PC-3 (cell line): Measurements from ENCODE around the gene LTA. TPM values are rescaled to one million over a fixed set of nuclear protein-coding genes. Genes with fewer than 3 reads are reported as not detected.
A peak's percentile ranks its signal among the peaks of the same experiment; 100 is the strongest.

Source experiments
- ATAC-seq: fragments of 200-7000 bp; cut with Tn5 transposase; 2 replicates; pipeline ENCODE4 v1.9.1; 2020; ENCODE audit warnings: mild to moderate bottlenecking, moderate library complexity
- BruUV-seq: library from RNA; stranded (reverse); fragments of 400-500 nt; replicated peaks from 2 replicates; lab custom pipeline; 2021; lab: Mats Ljungman, UMichigan
- CTCF ChIA-PET: fragments of 300-600 bp; sonication (Branson Sonifier 250); formaldehyde crosslinking; loops from one replicate; lab custom pipeline; 2022; ENCODE audit warnings: antibody characterized with exemption; lab: Charles Lee
- POLR2A ChIA-PET: fragments of 300-600 bp; sonication (Branson Sonifier 250); formaldehyde crosslinking; loops from one replicate; lab custom pipeline; 2022; ENCODE audit warnings: antibody characterized with exemption; ENCODE audit not compliant: unreplicated experiment; lab: Charles Lee
- DNase-seq: peaks from one replicate; pipeline ENCODE4 v3.0.0-alpha.2; 2015
- H2AFZ ChIP-seq: fragments of 300-600 bp; sonication (generic); 2 replicates; pipeline ENCODE4 v1.6.0; 2016; ENCODE audit warnings: antibody characterized with exemption, low read length
- H3F3A ChIP-seq: fragments of 300-600 bp; sonication (generic); one replicate; pipeline ENCODE4 v1.6.0; 2017; ENCODE audit warnings: antibody characterized with exemption, low read length, control low read depth, mild to moderate bottlenecking; ENCODE audit not compliant: unreplicated experiment
- H3K27ac ChIP-seq: fragments of 300-600 bp; sonication (generic); 2 replicates; pipeline ENCODE4 v1.5.1; 2016; ENCODE audit warnings: mild to moderate bottlenecking, low read length
- H3K27me3 ChIP-seq: fragments of 300-600 bp; sonication (generic); 2 replicates; pipeline ENCODE4 v1.6.1; 2016; ENCODE audit warnings: low read length, mixed read lengths
- H3K36me3 ChIP-seq: fragments of 300-600 bp; sonication (generic); 2 replicates; pipeline ENCODE4 v1.6.1; 2016; ENCODE audit warnings: low read depth, mixed run types, low read length, mixed read lengths
- H3K4me1 ChIP-seq: fragments of 300-600 bp; sonication (generic); 2 replicates; pipeline ENCODE4 v1.5.1; 2016; ENCODE audit warnings: low read length; ENCODE audit not compliant: insufficient read depth
- H3K4me2 ChIP-seq: fragments of 300-600 bp; sonication (generic); 2 replicates; pipeline ENCODE4 v1.6.0; 2016; ENCODE audit warnings: low read length
- H3K4me3 ChIP-seq: fragments of 300-600 bp; sonication (generic); 2 replicates; pipeline ENCODE4 v1.5.1; 2016; ENCODE audit warnings: mild to moderate bottlenecking, low read length, mixed read lengths
- H3K79me2 ChIP-seq: fragments of 300-600 bp; sonication (generic); 2 replicates; pipeline ENCODE4 v1.6.1; 2017; ENCODE audit warnings: low read length, mixed read lengths
- H3K9ac ChIP-seq: fragments of 300-600 bp; sonication (generic); 2 replicates; pipeline ENCODE4 v1.6.0; 2016; ENCODE audit warnings: mild to moderate bottlenecking, low read length
- H3K9me2 ChIP-seq: fragments of 300-600 bp; sonication (generic); replicated peaks from 2 replicates; pipeline ENCODE4 v1.6.1; 2016; ENCODE audit warnings: mixed run types, low read length, mixed read lengths
- H3K9me3 ChIP-seq: fragments of 300-600 bp; sonication (generic); 2 replicates; pipeline ENCODE4 v1.6.1; 2016; ENCODE audit warnings: low read length, mixed read lengths
- H4K20me1 ChIP-seq: fragments of 300-600 bp; sonication (generic); 2 replicates; pipeline ENCODE4 v1.6.1; 2016; ENCODE audit warnings: low read length, mixed read lengths
- EZH2 ChIP-seq: fragments of 300-600 bp; sonication (generic); IDR thresholded peaks from one replicate; pipeline ENCODE4 v1.6.1; 2017; ENCODE audit warnings: antibody characterized with exemption, mild to moderate bottlenecking, low read length; ENCODE audit not compliant: unreplicated experiment
- EZH2phosphoT487 ChIP-seq: fragments of 300-600 bp; sonication (generic); IDR thresholded peaks from 2 replicates; pipeline ENCODE4 v1.6.1; 2018; ENCODE audit warnings: mild to moderate bottlenecking, antibody characterized with exemption, low read length, borderline replicate concordance
- intact Hi-C: fragments of 100-400 bp; cut with micrococcal nuclease; formaldehyde crosslinking; loops from 2 replicates; pipeline ENCODE4 v1.9.0; 2023
- total RNA-seq: library from RNA; depleted of rRNA; stranded (reverse); fragments of >200 nt; gene quantifications from 2 replicates; pipeline ENCODE4 v1.2.3, GENCODE V29; 2014
- TF ChIP-seq, protein P1 (sequence below): fragments of 300-600 bp; sonication (generic); conservative IDR thresholded peaks from 2 replicates; pipeline ENCODE4 v1.5.1; 2017; ENCODE audit warnings: antibody characterized with exemption, low read depth, mild to moderate bottlenecking, low read length

The LTA gene
- total RNA-seq, 1 experiment from 2014 or later, result not detected

DNA sequence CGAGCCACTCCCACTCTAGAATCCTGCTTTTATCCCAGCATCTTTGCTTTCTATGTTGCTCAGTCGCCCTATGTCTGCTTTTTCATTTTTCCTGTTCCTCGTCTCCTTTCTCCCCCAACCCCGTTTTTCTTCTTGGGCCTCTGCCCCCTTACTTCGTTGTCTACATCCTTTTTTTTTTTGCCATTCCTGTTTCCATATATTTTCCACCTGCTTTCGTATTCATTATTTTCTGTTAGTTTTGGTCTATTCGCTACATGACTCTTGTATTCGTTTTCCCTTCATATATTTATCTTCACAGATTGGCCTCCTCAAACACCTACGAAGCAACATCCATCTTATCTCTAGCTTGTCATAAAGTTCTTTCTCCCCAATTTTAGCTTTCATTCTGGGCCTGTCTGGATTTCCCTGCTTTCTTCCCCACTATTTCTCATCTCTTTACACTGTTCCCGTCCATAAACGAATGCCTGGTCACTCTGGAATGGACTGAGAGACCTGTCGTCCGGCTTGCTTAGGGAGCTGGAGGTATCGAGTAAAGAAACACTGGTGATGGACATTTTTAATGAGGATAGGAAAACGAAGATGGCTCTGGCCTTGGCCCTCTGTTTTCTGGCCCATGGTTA is 49.3 kb downstream of the LTA start:
- CTCF ChIA-PET, result no interaction called here
- peak overlapping the region; percentile 99 for H3K4me3 ChIP-seq
- intact Hi-C loops, result no loop called here
- no peaks in the 10 kb centered on the region for H3K9me3 ChIP-seq
- H3K9me2 ChIP-seq, result no peaks in the 10 kb centered on the region
- H3K4me1 ChIP-seq, result peaks cover 17% of the 10 kb centered on the region
- peaks cover 52% of the 10 kb centered on the region for H3K79me2 ChIP-seq
- peaks cover 24% of the 10 kb centered on the region for H4K20me1 ChIP-seq
- peak overlapping the region; percentile 79 for H3K27ac ChIP-seq
- no peak for ATAC-seq
- peak overlapping the region; percentile 98 for H3K4me2 ChIP-seq
- peaks cover 30% of the 10 kb centered on the region for H3K36me3 ChIP-seq
- H3K9ac ChIP-seq, result peak overlapping the region; percentile 99
- POLR2A ChIA-PET, result interaction anchor here (0.8 kb wide), 1 partner anchor 30 kb away, joined by 7 read pairs; no protein-coding TSS in a partner anchor
- DNase-seq, result no peak
- H3F3A ChIP-seq, result no peaks in the 10 kb centered on the region
- H3K27me3 ChIP-seq, result no peaks in the 10 kb centered on the region
- TF ChIP-seq EZH2phosphoT487 (no peak), EZH2 (no peak)
- TF ChIP-seq, protein P1, sequence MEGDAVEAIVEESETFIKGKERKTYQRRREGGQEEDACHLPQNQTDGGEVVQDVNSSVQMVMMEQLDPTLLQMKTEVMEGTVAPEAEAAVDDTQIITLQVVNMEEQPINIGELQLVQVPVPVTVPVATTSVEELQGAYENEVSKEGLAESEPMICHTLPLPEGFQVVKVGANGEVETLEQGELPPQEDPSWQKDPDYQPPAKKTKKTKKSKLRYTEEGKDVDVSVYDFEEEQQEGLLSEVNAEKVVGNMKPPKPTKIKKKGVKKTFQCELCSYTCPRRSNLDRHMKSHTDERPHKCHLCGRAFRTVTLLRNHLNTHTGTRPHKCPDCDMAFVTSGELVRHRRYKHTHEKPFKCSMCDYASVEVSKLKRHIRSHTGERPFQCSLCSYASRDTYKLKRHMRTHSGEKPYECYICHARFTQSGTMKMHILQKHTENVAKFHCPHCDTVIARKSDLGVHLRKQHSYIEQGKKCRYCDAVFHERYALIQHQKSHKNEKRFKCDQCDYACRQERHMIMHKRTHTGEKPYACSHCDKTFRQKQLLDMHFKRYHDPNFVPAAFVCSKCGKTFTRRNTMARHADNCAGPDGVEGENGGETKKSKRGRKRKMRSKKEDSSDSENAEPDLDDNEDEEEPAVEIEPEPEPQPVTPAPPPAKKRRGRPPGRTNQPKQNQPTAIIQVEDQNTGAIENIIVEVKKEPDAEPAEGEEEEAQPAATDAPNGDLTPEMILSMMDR, result no peak
- 0 out of 2 replicates have a peak overlapping the region, but pooled peaks have one; percentile 58 for H2AFZ ChIP-seq
- TSS peak; percentile 53 for BruUV-seq

DNA sequence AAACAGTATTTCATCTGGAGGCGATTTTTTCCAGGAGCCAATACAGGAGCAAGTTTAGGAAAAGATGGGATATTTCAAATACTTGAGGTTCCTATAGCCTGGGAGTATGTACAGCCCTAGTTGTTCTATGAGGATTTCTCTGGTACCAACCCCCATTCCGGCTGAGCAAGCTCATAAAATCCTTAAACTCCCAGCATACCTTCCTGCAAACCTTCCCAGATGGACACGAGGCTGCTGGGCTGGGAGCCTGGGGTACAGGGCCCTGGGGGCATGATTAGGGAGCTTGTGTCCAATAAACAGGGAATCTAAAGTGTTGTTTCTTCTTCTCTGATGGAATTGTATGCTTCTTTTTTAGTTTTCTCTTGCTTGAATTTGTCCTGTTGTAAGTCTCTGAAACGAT is 49.9 kb downstream of the LTA start:
- intact Hi-C loops, result no loop called here
- H4K20me1 ChIP-seq, result peaks cover 24% of the 10 kb centered on the region

More for the DNA sequence above, 49.9 kb downstream of the LTA start:
- ATAC-seq (no peak), DNase-seq (peak; percentile 53)
- no peaks in the 10 kb centered on the region for H3F3A ChIP-seq
- peaks cover 35% of the 10 kb centered on the region for H3K36me3 ChIP-seq
- H3K79me2 ChIP-seq, result peaks cover 52% of the 10 kb centered on the region
- no peak overlapping the region for H2AFZ ChIP-seq
- no TSS peak for BruUV-seq
- peak overlapping the region; percentile 79 for H3K27ac ChIP-seq
- H3K4me3 ChIP-seq, result peak overlapping the region; percentile 99
- no peak for TF ChIP-seq EZH2phosphoT487
- TF ChIP-seq EZH2, result no peak
- TF ChIP-seq, protein P1, result no peak
- peak overlapping the region; percentile 99 for H3K9ac ChIP-seq
- ChIA-PET CTCF (no interaction called here), POLR2A (interaction anchor here (0.8 kb wide), 1 partner anchor 30 kb away, joined by 7 read pairs; no protein-coding TSS in a partner anchor)
- H3K4me2 ChIP-seq, result peak overlapping the region; percentile 98
- H3K9me3 ChIP-seq, result no peaks in the 10 kb centered on the region
- H3K9me2 ChIP-seq, result no peaks in the 10 kb centered on the region
- no peaks in the 10 kb centered on the region for H3K27me3 ChIP-seq
- peaks cover 17% of the 10 kb centered on the region for H3K4me1 ChIP-seq
